H1 (cell line): ENCODE results near the gene JAKMIP1. TPM values are rescaled to one million over a fixed set of nuclear protein-coding genes. Genes with fewer than 3 reads are reported as not detected.

Experiments
- CTCF ChIA-PET: fragments of 300-600 bp; sonication (Branson Sonifier 250); formaldehyde crosslinking; loops from one replicate; lab custom pipeline; 2021; ENCODE audit not compliant: partially characterized antibody; lab: Charles Lee
- POLR2A ChIA-PET: fragments of 300-600 bp; sonication (Branson Sonifier 250); formaldehyde crosslinking; loops from one replicate; lab custom pipeline; 2021; ENCODE audit warnings: inconsistent platforms; ENCODE audit not compliant: partially characterized antibody; lab: Charles Lee
- DNase-seq, 2 experiments: peaks; one replicate each; pipeline versions ENCODE4 v3.0.0 to v3.0.0-alpha.2; 2010 to 2022; ENCODE audit warnings: low spot score in 2 of 2, low read depth in 1 of 2, mixed read lengths in 1 of 2
- FAIRE-seq: peaks from 2 replicates; lab custom pipeline; 2011; peaks lifted over from hg19 to GRCh38; lab: Jason Lieb, UNC
- H2AFZ ChIP-seq: 2 replicates; pipeline ENCODE4 v1.8.1; 2012; ENCODE audit warnings: low read length, inconsistent platforms
- H2AK5ac ChIP-seq: 2 replicates; pipeline ENCODE4 v1.6.1; 2013; ENCODE audit warnings: low read depth, low read length
- H2BK120ac ChIP-seq: replicated peaks from 2 replicates; pipeline ENCODE3; 2013; ENCODE audit warnings: low read depth, low read length, inconsistent platforms
- H2BK12ac ChIP-seq: 2 replicates; pipeline ENCODE4 v1.6.1; 2013; ENCODE audit warnings: low read depth, low read length
- H2BK15ac ChIP-seq: 2 replicates; pipeline ENCODE4 v1.6.1; 2013; ENCODE audit warnings: low read length
- H2BK20ac ChIP-seq: 2 replicates; pipeline ENCODE4 v1.6.1; 2013; ENCODE audit warnings: low read length
- H2BK5ac ChIP-seq: 2 replicates; pipeline ENCODE4 v1.6.1; 2013; ENCODE audit warnings: low read depth, low read length
- H3K14ac ChIP-seq: 2 replicates; pipeline ENCODE4 v1.6.1; 2013; ENCODE audit warnings: inconsistent platforms; ENCODE audit not compliant: insufficient read length
- H3K18ac ChIP-seq: 2 replicates; pipeline ENCODE4 v1.6.1; 2013; ENCODE audit warnings: low read length; ENCODE audit errors: extremely low read depth
- H3K23ac ChIP-seq: 2 replicates; pipeline ENCODE4 v1.6.1; 2013; ENCODE audit warnings: inconsistent platforms; ENCODE audit not compliant: insufficient read length
- H3K23me2 ChIP-seq: 2 replicates; pipeline ENCODE4 v1.6.1; 2013; ENCODE audit warnings: low read depth, low read length
- H3K27ac ChIP-seq: 2 replicates; pipeline ENCODE4 v1.6.1; 2011; ENCODE audit warnings: low read depth, low read length, inconsistent platforms
- H3K27me3 ChIP-seq, 4 experiments: replicated peaks in 1 of 4; 1 replicate in 1 of 4; 2 replicates in 3 of 4; pipeline versions ENCODE4 v1.6.1 to v1.8.1; 2011 to 2013; ENCODE audit warnings: low read length in 3 of 4, mild to moderate bottlenecking in 3 of 4, inconsistent platforms in 2 of 4, mixed read lengths in 2 of 4, moderate library complexity in 1 of 4; ENCODE audit not compliant: control insufficient read depth in 3 of 4, insufficient read depth in 3 of 4; ENCODE audit errors: extremely low read depth in 1 of 4
- H3K36me3 ChIP-seq, 4 experiments: 2 replicates each; pipeline versions ENCODE4 v1.6.1 to v1.8.1; 2011 to 2013; ENCODE audit warnings: mild to moderate bottlenecking in 4 of 4, low read length in 3 of 4, moderate library complexity in 2 of 4, control low read depth in 1 of 4, inconsistent platforms in 1 of 4; ENCODE audit not compliant: insufficient read depth in 4 of 4, control insufficient read depth in 2 of 4
- H3K4ac ChIP-seq: replicated peaks from 2 replicates; pipeline ENCODE3; 2013; ENCODE audit warnings: low read length, low read depth, mixed read lengths, inconsistent platforms; ENCODE audit not compliant: insufficient read length
- H3K4me1 ChIP-seq, 4 experiments: replicated peaks in 1 of 4; 1 replicate in 1 of 4; 2 replicates in 3 of 4; pipeline versions ENCODE4 v1.6.1 to v1.8.1; 2011 to 2013; ENCODE audit warnings: low read length in 3 of 4, inconsistent platforms in 2 of 4, mixed read lengths in 1 of 4; ENCODE audit not compliant: insufficient read depth in 4 of 4, control insufficient read depth in 3 of 4
- H3K4me2 ChIP-seq, 2 experiments: 2 replicates each; pipeline versions ENCODE4 v1.6.1 to v1.8.1; 2011 to 2013; ENCODE audit warnings: low read depth in 2 of 2, low read length in 2 of 2, control low read depth in 1 of 2, inconsistent platforms in 1 of 2, mild to moderate bottlenecking in 1 of 2; ENCODE audit not compliant: insufficient read depth in 1 of 2
- H3K4me3 ChIP-seq, 4 experiments: fragments of 200-600, 300-600 bp in 1 of 4; sonication (generic), shearing (Covaris generic), sonication (Bioruptor Twin) in 1 of 4; 2 replicates each; pipeline versions ENCODE4 v1.5.1 to v1.8.1; 2011 to 2016; ENCODE audit warnings: low read length in 4 of 4, low read depth in 3 of 4, control low read depth in 2 of 4, inconsistent platforms in 2 of 4, mild to moderate bottlenecking in 2 of 4, mixed read lengths in 1 of 4, moderate library complexity in 1 of 4; ENCODE audit not compliant: insufficient read depth in 2 of 4; ENCODE audit errors: extremely low read depth in 1 of 4
- H3K56ac ChIP-seq: replicated peaks from 2 replicates; pipeline ENCODE3; 2013; ENCODE audit warnings: low read depth, mild to moderate bottlenecking, mixed read lengths, low read length, inconsistent platforms; ENCODE audit not compliant: insufficient read length
- H3K79me1 ChIP-seq: 2 replicates; pipeline ENCODE4 v1.6.1; 2013; ENCODE audit warnings: low read depth, low read length, control low read depth
- H3K79me2 ChIP-seq, 2 experiments: 2 replicates each; pipeline versions ENCODE4 v1.6.1 to v1.8.1; 2012 to 2013; ENCODE audit warnings: low read length in 2 of 2, mild to moderate bottlenecking in 2 of 2, inconsistent platforms in 1 of 2; ENCODE audit not compliant: insufficient read depth in 2 of 2, control insufficient read depth in 1 of 2
- H3K9ac ChIP-seq, 4 experiments: replicated peaks in 1 of 4; 1 replicate in 1 of 4; 2 replicates in 3 of 4; pipeline versions ENCODE4 v1.6.1 to v1.8.1; 2011 to 2013; ENCODE audit warnings: low read depth in 3 of 4, low read length in 3 of 4, control low read depth in 2 of 4, mild to moderate bottlenecking in 2 of 4, moderate library complexity in 2 of 4, inconsistent platforms in 1 of 4; ENCODE audit errors: extremely low read depth in 1 of 4
- H3K9me3 ChIP-seq, 2 experiments: 2 replicates each; pipeline versions ENCODE4 v1.6.1 to v1.8.1; 2012 to 2013; ENCODE audit warnings: mild to moderate bottlenecking in 2 of 2, moderate library complexity in 2 of 2, control low read depth in 1 of 2, inconsistent platforms in 1 of 2, low read depth in 1 of 2, low read length in 1 of 2, mixed read lengths in 1 of 2; ENCODE audit not compliant: insufficient read depth in 2 of 2
- H4K20me1 ChIP-seq, 2 experiments: replicated peaks in 1 of 2; 2 replicates each; pipeline versions ENCODE3 to v1.8.1; 2011 to 2013; ENCODE audit warnings: inconsistent platforms in 2 of 2, low read length in 2 of 2, mild to moderate bottlenecking in 1 of 2; ENCODE audit not compliant: insufficient read depth in 2 of 2, control insufficient read depth in 1 of 2
- H4K5ac ChIP-seq: 2 replicates; pipeline ENCODE4 v1.6.1; 2013; ENCODE audit warnings: low read length, low read depth, mixed read lengths, inconsistent platforms; ENCODE audit not compliant: insufficient read length
- H4K8ac ChIP-seq: 2 replicates; pipeline ENCODE4 v1.8.0; 2013; ENCODE audit warnings: mild to moderate bottlenecking, moderate library complexity, low read length, inconsistent platforms; ENCODE audit not compliant: insufficient read depth; ENCODE audit errors: extremely low read depth
- H4K91ac ChIP-seq: replicated peaks from 2 replicates; pipeline ENCODE3; 2013; ENCODE audit warnings: low read length, mixed read lengths, inconsistent platforms; ENCODE audit not compliant: insufficient read length
- CEBPB ChIP-seq: IDR thresholded peaks from 2 replicates; pipeline ENCODE4 v1.6.1; 2012; ENCODE audit warnings: low read depth, low read length
- CTCF ChIP-seq, 3 experiments: IDR thresholded peaks; 1 replicate in 2 of 3; 2 replicates in 1 of 3; pipeline versions ENCODE4 v1.5.1 to v1.6.1; 2011; ENCODE audit warnings: low read length in 3 of 3, mild to moderate bottlenecking in 3 of 3, inconsistent platforms in 2 of 3, low read depth in 1 of 3, moderate library complexity in 1 of 3; ENCODE audit not compliant: insufficient read depth in 1 of 3; ENCODE audit errors: control extremely low read depth in 1 of 3
- EGR1 ChIP-seq: IDR thresholded peaks from 2 replicates; pipeline ENCODE4 v1.6.1; 2011; ENCODE audit warnings: low read depth, low read length, borderline replicate concordance
- EZH2 ChIP-seq: fragments of 200-600 bp; sonication (generic); IDR thresholded peaks from 2 replicates; pipeline ENCODE4 v1.7.1; 2012; ENCODE audit warnings: low read depth, mild to moderate bottlenecking, moderate library complexity, low read length, inconsistent platforms; ENCODE audit not compliant: severe bottlenecking
- GABPA ChIP-seq: IDR thresholded peaks from 2 replicates; pipeline ENCODE4 v1.6.1; 2011; ENCODE audit warnings: mild to moderate bottlenecking, low read length, moderate library complexity, borderline replicate concordance; ENCODE audit not compliant: insufficient read depth
- HDAC6 ChIP-seq: IDR thresholded peaks from one replicate; pipeline ENCODE4 v1.7.1; 2012; ENCODE audit warnings: low read depth, mild to moderate bottlenecking, inconsistent platforms, low read length, moderate library complexity
- KDM1A ChIP-seq: fragments of 200-600, 300-600 bp; sonication (generic); IDR thresholded peaks from 2 replicates; pipeline ENCODE4 v1.7.1; 2016; ENCODE audit warnings: mild to moderate bottlenecking, low read length, borderline replicate concordance
- RBBP5 ChIP-seq: IDR thresholded peaks from 2 replicates; pipeline ENCODE4 v1.7.1; 2012; ENCODE audit warnings: low read depth, mild to moderate bottlenecking, inconsistent platforms, low read length, moderate library complexity, borderline replicate concordance
- SIRT6 ChIP-seq: IDR thresholded peaks from one replicate; pipeline ENCODE4 v1.7.1; 2012; ENCODE audit warnings: low read length, inconsistent platforms
- SP4 ChIP-seq: IDR thresholded peaks from 2 replicates; pipeline ENCODE4 v1.6.1; 2012; ENCODE audit warnings: low read length, inconsistent platforms
- SUZ12 ChIP-seq: fragments of 200-600 bp; sonication (generic); IDR thresholded peaks from 2 replicates; pipeline ENCODE4 v1.6.1; 2012; ENCODE audit warnings: mild to moderate bottlenecking, inconsistent platforms, low read length, moderate library complexity, mixed read lengths
- WGBS, 2 experiments: shearing (Covaris generic) in 1 of 2; methylation state at CpG; one replicate each; pipeline versions ENCODE4 v1.1.6 to v1.1.7; 2013 to 2015; ENCODE audit warnings: low lambda C conversion rate in 2 of 2, mixed read lengths in 2 of 2, inconsistent platforms in 1 of 2, low coverage in 1 of 2, missing lambda C conversion rate in 1 of 2; ENCODE audit not compliant: insufficient replicate concordance in 2 of 2, insufficient coverage in 1 of 2, insufficient read length in 1 of 2; ENCODE audit errors: extremely low coverage in 1 of 2, missing lambda C conversion rate in 1 of 2; 5-methylcytosine and 5-hydroxymethylcytosine counted together
- polyA plus RNA-seq, 7 experiments: library from polyadenylated mRNA; depleted of rRNA in 3 of 7; stranded (reverse) in 5 of 7; unstranded in 2 of 7; fragments of >200 nt in 5 of 7; fragments of 200-250 nt in 2 of 7; gene quantifications; 1 replicate in 5 of 7; 2 replicates in 1 of 7; 4 replicates in 1 of 7; pipeline versions ENCODE4 v1.2.1 to v1.2.3, GENCODE V29; 2011 to 2013; ENCODE audit warnings: missing spikeins in 2 of 7, mixed read lengths in 2 of 7
- total RNA-seq: library from RNA; stranded (reverse); fragmentation: NEBNext Ultra II Directional; extraction: Animal tissue kit (Norgen Biotek cat#: 25700); gene quantifications from 2 replicates; pipeline ENCODE4 v1.2.1, GENCODE V29; 2021

JAKMIP1 gene
- total and polyA plus RNA-seq, 2 of the 8 experiments (the other 6 are each of a cell fraction or from before 2014, with no cell fraction given): 2.5 to 4.4 TPM

- Histone ChIP-seq H2BK20ac (no peak overlapping the region), H3K4me3 (no peak overlapping the region), H3K4me2 (no peak overlapping the region), H2BK5ac (no peak overlapping the region), H3K79me1 (no peaks in the 10 kb centered on the region), H3K36me3 (no peaks in the 10 kb centered on the region), H3K23me2 (peaks cover 4% of the 10 kb centered on the region), H3K79me2 (no peaks in the 10 kb centered on the region), H3K27me3 (peaks cover 0 to 2% (median 0%) of the 10 kb centered on the region in 4 experiments; a peak in 2 of 7 replicates), H3K56ac (no peak overlapping the region), H4K20me1 (no peaks in the 10 kb centered on the region), H3K9me3 (no peaks in the 10 kb centered on the region), H3K4me1 (peaks cover 0 to 4% (median 1%) of the 10 kb centered on the region in 4 experiments; a peak in 3 of 7 replicates), H3K18ac (no peak overlapping the region), H4K5ac (no peak overlapping the region), H3K4ac (no peak overlapping the region), H2BK15ac (no peak overlapping the region), H3K9ac (no peak overlapping the region), H3K27ac (no peak overlapping the region), H2BK12ac (no peak overlapping the region), H3K14ac (no peak overlapping the region), H4K91ac (no peak overlapping the region), H2BK120ac (no peak overlapping the region), H4K8ac (no peak overlapping the region), H2AK5ac (no peak overlapping the region), H3K23ac (no peak overlapping the region), H2AFZ (no peak overlapping the region)
- no peak for FAIRE-seq
- no peak for DNase-seq
- TF ChIP-seq RBBP5 (no peak), GABPA (no peak), CTCF (IDR thresholded peaks at IDR 0.05; ENCODE audit: control extremely low read depth in 1 of 3, insufficient read depth in 1 of 3, low read depth in 1 of 3, low read length in 3 of 3) (no peak), EGR1 (no peak), SIRT6 (no peak), HDAC6 (no peak), SP4 (no peak), SUZ12 (no peak), EZH2 (no peak), CEBPB (no peak), KDM1A (no peak)
- CTCF ChIA-PET: interaction anchor here (1.2 kb wide), 1 partner anchor 116 kb away, joined by 3 read pairs; no protein-coding TSS in a partner anchor
- 86% methylated on average over 3 of the region's 3 CpGs; no CpG with 5 or more reads in 1 of the 2 experiments for WGBS, 2 experiments
- POLR2A ChIA-PET: no interaction called here
Measured at GRCh38 chr4:6216588-6216987, 16.2 kb upstream of the JAKMIP1 start.
